NOMO-1 treated with DMSO at 0.1 percent for 48 hours (cell line): ENCODE results near the gene INTS3.
"Not testable (repeated sequence)": the region's sequence is repeated elsewhere in the genome, so short reads cannot be mapped to it uniquely, and the experiment has no call there.

Experiments used
- DNase-seq: peaks from one replicate; lab custom pipeline; 2025; ENCODE audit not compliant: unreplicated experiment; lab: John Stamatoyannopoulos, UW

The INTS3 gene

GRCh38 chr1:153775458-153776327, 47.8 kb downstream of the INTS3 start:
- peak; percentile 65 for DNase-seq

GRCh38 chr1:153776352-153776751, 48.5 kb downstream of the INTS3 start:
- no peak for DNase-seq

GRCh38 chr1:153776845-153777370, 49.1 kb downstream of the INTS3 start:
- no peak for DNase-seq

GRCh38 chr1:153777648-153778047, 49.8 kb downstream of the INTS3 start:
- no peak for DNase-seq

GRCh38 chr1:153778051-153778823, 50.4 kb downstream of the INTS3 start:
- no peak for DNase-seq

- no peak for DNase-seq
These were observed 51.1 kb downstream of the INTS3 start for GRCh38 chr1:153778824-153779519.

GRCh38 chr1:153779781-153780541, 52.1 kb downstream of the INTS3 start:
- no peak for DNase-seq

GRCh38 chr1:153780551-153780950, 52.7 kb downstream of the INTS3 start:
- no peak for DNase-seq

GRCh38 chr1:153782648-153783047, 54.8 kb downstream of the INTS3 start:
- not testable (repeated sequence) for DNase-seq

GRCh38 chr1:153783233-153784190, 55.7 kb downstream of the INTS3 start:
- peak; percentile 83 for DNase-seq

GRCh38 chr1:153786038-153786790, 58.4 kb downstream of the INTS3 start:
- no peak for DNase-seq

GRCh38 chr1:153789478-153790034, 61.7 kb downstream of the INTS3 start:
- no peak for DNase-seq

GRCh38 chr1:153790313-153790965, 62.6 kb downstream of the INTS3 start:
- peak; percentile 55 for DNase-seq

GRCh38 chr1:153790966-153791647, 63.3 kb downstream of the INTS3 start:
- peak; percentile 99 for DNase-seq

- DNase-seq = peak; percentile 47
These were observed 63.9 kb downstream of the INTS3 start for GRCh38 chr1:153791648-153792253.

GRCh38 chr1:153792631-153793041, 64.8 kb downstream of the INTS3 start:
- no peak for DNase-seq
